Measurements from ENCODE around the gene TBC1D2.
A peak's percentile ranks its signal among the peaks of the same experiment; 100 is the strongest.

Gene TBC1D2

GRCh38 chr9:98168941-98169488 is 86.4 kb downstream of the TBC1D2 start:
- DNase-seq (ENCODE audit: low spot score) = peak; percentile 57

DNA sequence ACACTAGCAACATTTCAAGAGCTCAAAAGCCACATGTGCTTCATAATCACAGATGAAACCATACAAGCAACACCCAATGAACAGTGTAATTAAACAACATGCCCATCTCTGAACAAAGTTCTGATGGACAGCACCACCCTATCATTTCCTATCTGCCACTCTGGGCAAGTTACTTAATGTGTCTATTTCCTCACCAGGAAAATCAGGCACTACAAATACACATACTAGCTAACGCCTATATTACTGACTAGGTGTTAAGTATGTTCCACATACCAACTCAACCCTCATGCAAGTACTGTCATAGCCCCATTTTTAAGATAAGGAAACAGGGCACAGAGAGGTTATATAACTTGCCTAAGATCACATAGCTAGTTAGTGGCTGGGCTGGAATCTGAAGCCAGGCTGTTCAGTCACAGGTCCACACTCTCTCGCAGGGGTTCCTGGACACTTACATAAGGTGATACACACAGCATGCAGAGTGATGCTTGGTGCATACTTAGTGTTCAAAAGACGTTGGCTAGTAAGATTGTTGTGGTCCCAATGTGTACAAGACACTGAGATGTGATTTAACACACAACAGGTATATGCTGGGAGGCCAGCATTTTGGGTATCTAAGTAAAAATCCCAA is 87.2 kb downstream of the TBC1D2 start:
- DNase-seq (ENCODE audit: low spot score) = no peak

DNA sequence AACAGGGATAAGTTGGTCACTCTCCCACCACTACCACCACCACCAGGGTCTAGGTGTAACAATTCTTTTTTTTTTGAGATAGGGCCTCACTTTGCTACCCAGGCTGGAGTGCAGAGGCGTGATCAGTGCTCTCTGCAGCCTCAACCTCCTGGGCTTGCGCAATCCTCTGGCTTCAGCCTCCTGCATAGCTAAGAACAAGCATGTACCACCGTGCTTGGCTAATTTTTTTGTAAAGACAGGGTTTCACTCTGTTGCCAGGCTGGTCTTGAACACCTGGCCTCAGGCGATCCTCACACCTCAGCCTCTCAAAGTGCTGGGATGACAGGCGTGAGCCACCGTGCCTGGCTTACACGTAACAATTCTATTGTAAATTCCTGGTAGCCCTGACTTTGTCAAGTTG is 90.5 kb downstream of the TBC1D2 start:
- DNase-seq (ENCODE audit: low spot score) = no peak

DNA sequence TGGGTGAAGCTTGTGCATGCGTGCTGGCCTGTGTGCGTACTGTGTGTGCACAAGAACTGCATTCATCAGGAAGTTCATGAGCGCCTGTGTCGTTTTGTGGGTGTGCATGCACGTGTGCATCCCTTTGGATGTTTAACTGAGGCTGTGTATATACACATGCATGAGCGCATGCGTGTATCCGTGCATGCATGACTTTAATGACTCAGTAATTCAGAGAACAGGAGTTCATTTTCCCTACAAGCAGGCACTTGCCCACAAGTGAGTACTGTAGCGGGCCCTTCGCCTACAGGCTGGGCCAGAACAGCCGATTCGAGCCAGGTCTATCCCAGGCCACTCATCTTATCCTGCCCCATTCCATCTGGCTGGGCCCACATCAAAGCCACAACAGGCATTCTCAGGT is 92.8 kb downstream of the TBC1D2 start:
- no peak for DNase-seq (ENCODE audit: low spot score)

DNA sequence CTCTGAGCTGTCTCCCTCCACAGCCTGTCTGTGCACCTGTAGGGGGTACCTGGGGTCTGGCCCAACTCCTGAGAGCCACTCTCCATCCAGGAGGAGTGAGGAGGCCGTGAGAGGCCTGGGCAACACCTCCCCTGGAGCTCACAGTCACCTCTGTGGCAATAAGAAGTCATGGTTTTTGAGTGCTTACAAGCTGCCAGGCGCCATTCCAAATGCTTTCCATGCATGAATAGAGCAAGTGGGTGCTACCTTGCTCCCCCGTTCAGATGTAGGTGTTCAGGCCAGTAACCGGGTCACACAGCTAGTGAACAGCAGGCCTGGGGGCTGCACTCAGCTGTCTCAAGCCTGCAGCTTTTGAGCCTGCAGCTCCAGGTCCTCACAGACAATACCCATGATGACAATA is 93.6 kb downstream of the TBC1D2 start:
- DNase-seq (ENCODE audit: low spot score) = no peak

GRCh38 chr9:98159790-98160189 is 95.7 kb downstream of the TBC1D2 start:
- DNase-seq (ENCODE audit: low spot score) = no peak

GRCh38 chr9:98159301-98159700 is 96.1 kb downstream of the TBC1D2 start:
- DNase-seq (ENCODE audit: low spot score) = no peak

GRCh38 chr9:98158071-98158831 is 97.2 kb downstream of the TBC1D2 start:
- DNase-seq (ENCODE audit: low spot score) = no peak

DNA sequence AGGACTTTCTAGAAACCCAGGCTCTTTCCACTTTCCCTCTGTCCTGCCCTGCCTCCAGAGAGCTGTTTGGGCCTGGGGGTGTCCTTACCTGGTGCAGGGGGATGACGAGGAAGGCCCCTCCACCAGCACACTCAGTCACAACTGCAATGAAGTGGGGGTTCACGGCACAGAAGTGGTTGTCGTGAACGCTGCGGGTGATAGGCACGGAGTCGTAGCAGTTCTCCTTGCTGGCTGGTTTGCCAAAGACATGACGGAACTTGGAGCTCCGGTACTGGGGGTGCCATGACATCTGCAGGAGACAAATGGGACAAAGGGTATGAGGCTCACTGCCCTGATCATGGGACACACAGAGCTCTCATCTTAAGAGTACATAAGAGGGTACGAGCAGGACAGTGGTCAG is 98.1 kb downstream of the TBC1D2 start:
- DNase-seq (ENCODE audit: low spot score) = no peak

DNA sequence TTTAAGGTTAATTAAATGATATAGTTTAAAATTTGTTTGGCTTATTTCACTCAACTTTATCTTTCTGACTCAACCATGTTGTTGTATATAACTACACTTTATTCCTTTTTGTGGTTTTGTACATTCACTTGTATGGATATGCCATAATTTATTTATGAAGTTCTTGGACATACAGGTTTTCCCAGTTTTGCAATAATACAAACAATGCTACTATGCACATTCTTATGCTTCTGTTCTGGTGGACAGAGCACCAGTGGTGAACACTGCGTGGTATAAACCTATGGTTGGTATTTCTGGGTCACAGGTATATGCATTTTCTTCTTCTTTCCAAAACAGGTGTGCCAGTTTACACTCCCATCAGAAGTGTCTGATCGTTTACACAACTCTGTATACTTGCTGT is 100.8 kb downstream of the TBC1D2 start:
- DNase-seq (ENCODE audit: low spot score) = no peak

DNA sequence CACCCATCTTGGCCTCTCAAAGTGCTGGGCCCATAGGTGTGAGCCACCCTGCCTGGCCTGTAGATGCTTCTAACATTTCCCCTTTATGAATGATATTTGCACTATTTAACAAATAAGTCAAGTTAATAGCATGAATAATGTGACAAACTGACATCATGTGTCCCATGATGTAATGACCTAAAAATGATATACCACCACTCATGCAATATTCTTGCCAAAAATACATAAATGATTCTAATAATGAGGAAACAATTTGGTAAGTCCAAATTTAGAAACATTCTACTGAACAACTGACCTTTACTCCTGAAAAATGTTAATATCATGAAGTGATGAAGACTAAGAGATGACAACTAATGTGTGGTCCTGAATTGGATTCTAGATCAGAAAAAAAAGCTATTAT is 102.9 kb downstream of the TBC1D2 start:
- DNase-seq (ENCODE audit: low spot score) = no peak

GRCh38 chr9:98150721-98151120 is 104.7 kb downstream of the TBC1D2 start:
- no peak for DNase-seq (ENCODE audit: low spot score)

- DNase-seq (ENCODE audit: low spot score) = no peak
Measured at GRCh38 chr9:98150164-98150563, 105.3 kb downstream of the TBC1D2 start.

- no peak for DNase-seq (ENCODE audit: low spot score)
Measured at GRCh38 chr9:98149422-98149821, 106.0 kb downstream of the TBC1D2 start.
